HCT116 (cell line): ENCODE measurements around the gene INO80. TPM values are rescaled to one million over a fixed set of nuclear protein-coding genes. Genes with fewer than 3 reads are reported as not detected.

Experiments
- ATAC-seq: fragments of 200-7000 bp; cut with Tn5 transposase; 2 replicates; pipeline ENCODE4 v1.9.1; 2020; ENCODE audit warnings: mild to moderate bottlenecking, moderate library complexity
- BruUV-seq: library from RNA; stranded (reverse); fragments of 400-500 nt; replicated peaks from 2 replicates; lab custom pipeline; 2021; lab: Mats Ljungman, UMichigan
- CTCF ChIA-PET: fragments of 300-600 bp; sonication (Branson Sonifier 250); formaldehyde crosslinking; loops from one replicate; lab custom pipeline; 2021; ENCODE audit warnings: antibody characterized with exemption; lab: Charles Lee
- POLR2A ChIA-PET: fragments of 300-600, 350-600 bp; sonication (Branson Sonifier 250); formaldehyde crosslinking; loops from one replicate; lab custom pipeline; 2021; ENCODE audit warnings: antibody characterized with exemption; lab: Charles Lee
- RAD21 ChIA-PET, 2 experiments: fragments of 300-600 bp; sonication (Branson Sonifier 250); formaldehyde crosslinking; loops; one replicate each; lab custom pipeline; 2023; ENCODE audit warnings: low total read pairs in 2 of 2; ENCODE audit not compliant: uncharacterized antibody in 2 of 2, unreplicated experiment in 2 of 2, low non-redundant PET in 1 of 2; lab: Charles Lee
- DNase-seq: peaks from one replicate; pipeline ENCODE4 v3.0.0-alpha.2; 2010; ENCODE audit warnings: low read depth, low spot score
- H2AFZ ChIP-seq: fragments of 200-600 bp; shearing (Covaris generic), sonication (generic); 2 replicates; pipeline ENCODE4 v1.6.1; 2017; ENCODE audit warnings: low read depth, mixed run types, mixed read lengths, antibody characterized with exemption, low read length; ENCODE audit not compliant: poor library complexity, severe bottlenecking
- H3K27ac ChIP-seq: 2 replicates; pipeline ENCODE4 v1.5.1; 2012; ENCODE audit warnings: low read depth, low read length
- H3K27me3 ChIP-seq: fragments of 200-600 bp; sonication (generic); 2 replicates; pipeline ENCODE4 v1.6.1; 2016; ENCODE audit warnings: mixed run types, low read length, mixed read lengths; ENCODE audit not compliant: insufficient read depth
- H3K36me3 ChIP-seq, 2 experiments: fragments of 200-500 bp in 1 of 2; fragments of 200-600 bp in 1 of 2; sonication (Bioruptor generic) in 1 of 2; sonication (generic) in 1 of 2; 2 replicates each; pipeline versions ENCODE4 v1.5.1 to v1.6.1; 2014 to 2016; ENCODE audit warnings: low read length in 2 of 2, inconsistent platforms in 1 of 2, mixed read lengths in 1 of 2, mixed run types in 1 of 2; ENCODE audit not compliant: insufficient read depth in 2 of 2, control insufficient read depth in 1 of 2
- H3K4me1 ChIP-seq, 2 experiments: fragments of 200-600 bp in 1 of 2; sonication (generic) in 1 of 2; 2 replicates each; pipeline versions ENCODE4 v1.5.1 to v1.6.1; 2012 to 2017; ENCODE audit warnings: low read length in 2 of 2, inconsistent platforms in 1 of 2, mild to moderate bottlenecking in 1 of 2, mixed read lengths in 1 of 2, mixed run types in 1 of 2, moderate library complexity in 1 of 2; ENCODE audit not compliant: insufficient read depth in 2 of 2, control insufficient read depth in 1 of 2
- H3K4me2 ChIP-seq: fragments of 200-600 bp; sonication (generic); 2 replicates; pipeline ENCODE4 v1.6.1; 2017; ENCODE audit warnings: mixed run types, low read length, mixed read lengths
- H3K4me3 ChIP-seq, 2 experiments: fragments of 200-600 bp in 1 of 2; sonication (generic) in 1 of 2; replicated peaks in 1 of 2; 2 replicates each; pipeline ENCODE4 v1.5.1; 2011 to 2016; ENCODE audit warnings: low read length in 2 of 2, control low read depth in 1 of 2, low read depth in 1 of 2, mild to moderate bottlenecking in 1 of 2, mixed read lengths in 1 of 2, mixed run types in 1 of 2
- H3K79me2 ChIP-seq: fragments of 200-600 bp; sonication (generic); 2 replicates; pipeline ENCODE4 v1.6.1; 2017; ENCODE audit warnings: mild to moderate bottlenecking, mixed run types, low read length, moderate library complexity, mixed read lengths; ENCODE audit not compliant: insufficient read depth
- H3K9ac ChIP-seq: fragments of 200-600 bp; sonication (generic); 2 replicates; pipeline ENCODE4 v1.6.1; 2016; ENCODE audit warnings: low read length, mixed read lengths
- H3K9me2 ChIP-seq: fragments of 200-600 bp; sonication (generic), shearing (Covaris generic); 2 replicates; pipeline ENCODE4 v1.6.1; 2017; ENCODE audit warnings: mixed run types, mild to moderate bottlenecking, moderate library complexity; ENCODE audit not compliant: insufficient read depth
- H3K9me3 ChIP-seq, 2 experiments: fragments of 200-500 bp in 1 of 2; fragments of 200-600 bp in 1 of 2; sonication (Bioruptor generic) in 1 of 2; sonication (generic) in 1 of 2; 2 replicates each; pipeline ENCODE4 v1.6.1; 2014 to 2017; ENCODE audit warnings: low read length in 2 of 2, mixed read lengths in 2 of 2, inconsistent platforms in 1 of 2, low read depth in 1 of 2, mild to moderate bottlenecking in 1 of 2, mixed run types in 1 of 2, moderate library complexity in 1 of 2; ENCODE audit not compliant: control insufficient read depth in 1 of 2, insufficient read depth in 1 of 2
- H4K20me1 ChIP-seq: fragments of 200-600 bp; sonication (generic), shearing (Covaris generic); 2 replicates; pipeline ENCODE4 v1.6.1; 2017; ENCODE audit warnings: mixed run types, mild to moderate bottlenecking, moderate library complexity; ENCODE audit not compliant: insufficient read depth
- CBX3 ChIP-seq: IDR thresholded peaks from 2 replicates; pipeline ENCODE4 v1.6.1; 2012; ENCODE audit warnings: low read depth
- CEBPB ChIP-seq: IDR thresholded peaks from 2 replicates; pipeline ENCODE4 v1.6.1; 2012; ENCODE audit warnings: low read depth
- ELF1 ChIP-seq: IDR thresholded peaks from 2 replicates; pipeline ENCODE4 v1.6.1; 2012; ENCODE audit warnings: low read depth, borderline replicate concordance
- EZH2phosphoT487 ChIP-seq: fragments of 200-600 bp; IDR thresholded peaks from 2 replicates; pipeline ENCODE4 v1.6.1; 2018; ENCODE audit warnings: antibody characterized with exemption, borderline replicate concordance
- FOSL1 ChIP-seq: IDR thresholded peaks from 2 replicates; pipeline ENCODE4 v1.6.1; 2012; ENCODE audit warnings: low read depth
- JUND ChIP-seq: IDR thresholded peaks from 2 replicates; pipeline ENCODE4 v1.6.1; 2012
- POLR2A ChIP-seq: IDR thresholded peaks from 2 replicates; pipeline ENCODE4 v1.7.0; 2011; ENCODE audit warnings: borderline replicate concordance; ENCODE audit not compliant: insufficient read depth, insufficient read length; ENCODE audit errors: extremely low read depth
- RAD21 ChIP-seq: IDR thresholded peaks from 2 replicates; pipeline ENCODE4 v1.6.1; 2012; ENCODE audit warnings: low read depth, mild to moderate bottlenecking
- SP1 ChIP-seq: IDR thresholded peaks from 2 replicates; pipeline ENCODE4 v1.6.1; 2012; ENCODE audit warnings: low read depth
- SRF ChIP-seq: IDR thresholded peaks from 2 replicates; pipeline ENCODE4 v1.6.1; 2012; ENCODE audit warnings: low read depth
- TCF7L2 ChIP-seq: IDR thresholded peaks from 2 replicates; pipeline ENCODE4 v1.7.0; 2011; ENCODE audit warnings: borderline replicate concordance, inconsistent platforms; ENCODE audit not compliant: insufficient read depth, insufficient read length; ENCODE audit errors: extremely low read depth
- YY1 ChIP-seq: IDR thresholded peaks from 2 replicates; pipeline ENCODE4 v1.6.1; 2011; ENCODE audit warnings: low read length, low read depth, moderate library complexity, mild to moderate bottlenecking; ENCODE audit not compliant: insufficient replicate concordance; ENCODE audit errors: extremely low read depth
- ZFX ChIP-seq: fragments of 450-650 bp; IDR thresholded peaks from 2 replicates; pipeline ENCODE4 v1.6.1; 2017
- ZNF274 ChIP-seq: fragments of 200-500 bp; sonication (Bioruptor generic); IDR thresholded peaks from 2 replicates; pipeline ENCODE4 v1.6.1; 2014; ENCODE audit warnings: mild to moderate bottlenecking, low read depth, low read length, inconsistent platforms
- intact Hi-C: fragments of 100-400 bp; cut with micrococcal nuclease; formaldehyde crosslinking; loops from 2 replicates; pipeline ENCODE4 v1.10.0; 2022
- total RNA-seq: library from RNA; stranded (reverse); gene quantifications from one replicate; pipeline ENCODE4 v1.2.1, GENCODE V29; 2021; ENCODE audit not compliant: unreplicated experiment
- TF ChIP-seq, protein P1 (sequence below): IDR thresholded peaks from 2 replicates; pipeline ENCODE4 v1.6.1; 2012
- TF ChIP-seq, protein P2 (sequence below): IDR thresholded peaks from 2 replicates; pipeline ENCODE4 v1.6.1; 2011; ENCODE audit warnings: mild to moderate bottlenecking, low read length, moderate library complexity; ENCODE audit not compliant: insufficient replicate concordance; ENCODE audit errors: extremely low read depth
- TF ChIP-seq, protein P3 (sequence below), 3 experiments: fragments of 200-600 bp in 1 of 3; sonication (generic) in 1 of 3; IDR thresholded peaks in 2 of 3; conservative IDR thresholded peaks in 1 of 3; 2 replicates each; pipeline ENCODE4 v1.5.1; 2012 to 2017; ENCODE audit warnings: low read depth in 2 of 3, low read length in 2 of 3, antibody characterized with exemption in 1 of 3, borderline replicate concordance in 1 of 3, control low read depth in 1 of 3, mild to moderate bottlenecking in 1 of 3, mixed read lengths in 1 of 3, mixed run types in 1 of 3, moderate library complexity in 1 of 3; ENCODE audit not compliant: insufficient read depth in 1 of 3
- TF ChIP-seq, protein P4 (sequence below): IDR thresholded peaks from 2 replicates; pipeline ENCODE4 v1.6.1; 2012
- TF ChIP-seq, protein P5 (sequence below): IDR thresholded peaks from 2 replicates; pipeline ENCODE4 v1.6.1; 2012; ENCODE audit warnings: low read depth

The INO80 gene
- total RNA-seq, 1 experiment from 2014 or later: 28.2 TPM

DNA sequence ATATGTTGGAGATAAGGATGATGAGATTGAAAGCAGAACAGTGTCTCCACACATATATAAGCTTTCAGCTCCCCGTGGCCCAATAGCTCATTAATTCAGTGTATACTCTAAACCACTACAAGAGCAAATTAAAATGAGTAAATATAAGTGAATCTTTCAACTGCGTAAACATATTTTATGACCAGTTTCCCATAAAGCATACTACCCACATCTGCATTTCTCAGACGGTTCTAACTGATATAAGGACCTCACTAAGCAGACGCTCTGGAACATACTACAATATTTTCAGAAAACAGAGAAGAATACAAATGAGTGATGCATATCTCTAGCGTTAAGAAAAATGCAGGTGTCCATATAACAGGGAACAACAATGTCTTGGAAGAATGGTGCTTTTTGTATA, 73.2 kb downstream of the INO80 start:
- POLR2A ChIA-PET: no interaction called here
- peaks cover 20 to 40% of the 10 kb centered on the region in 2 experiments for H3K36me3 ChIP-seq

More for the DNA sequence above, 73.2 kb downstream of the INO80 start:
- H3K9me2 ChIP-seq: no peaks in the 10 kb centered on the region
- no peaks in the 10 kb centered on the region for H4K20me1 ChIP-seq
- H3K27me3 ChIP-seq: no peaks in the 10 kb centered on the region
- no TSS peak for BruUV-seq
- H3K9ac ChIP-seq: no peak overlapping the region
- no peak overlapping the region for H2AFZ ChIP-seq
- DNase-seq (no peak), ATAC-seq (no peak)
- H3K4me3 ChIP-seq: no peak overlapping the region
- ChIA-PET CTCF (no interaction called here), RAD21 (no interaction called here)
- TF ChIP-seq CBX3 (no peak), SRF (no peak), RAD21 (no peak), ELF1 (no peak), POLR2A (no peak), EZH2phosphoT487 (no peak), TCF7L2 (no peak), ZFX (no peak), JUND (no peak), ZNF274 (no peak), YY1 (no peak), SP1 (no peak), CEBPB (no peak), FOSL1 (no peak)
- TF ChIP-seq, protein P1, sequence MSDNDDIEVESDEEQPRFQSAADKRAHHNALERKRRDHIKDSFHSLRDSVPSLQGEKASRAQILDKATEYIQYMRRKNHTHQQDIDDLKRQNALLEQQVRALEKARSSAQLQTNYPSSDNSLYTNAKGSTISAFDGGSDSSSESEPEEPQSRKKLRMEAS: no peak
- TF ChIP-seq, protein P2, sequence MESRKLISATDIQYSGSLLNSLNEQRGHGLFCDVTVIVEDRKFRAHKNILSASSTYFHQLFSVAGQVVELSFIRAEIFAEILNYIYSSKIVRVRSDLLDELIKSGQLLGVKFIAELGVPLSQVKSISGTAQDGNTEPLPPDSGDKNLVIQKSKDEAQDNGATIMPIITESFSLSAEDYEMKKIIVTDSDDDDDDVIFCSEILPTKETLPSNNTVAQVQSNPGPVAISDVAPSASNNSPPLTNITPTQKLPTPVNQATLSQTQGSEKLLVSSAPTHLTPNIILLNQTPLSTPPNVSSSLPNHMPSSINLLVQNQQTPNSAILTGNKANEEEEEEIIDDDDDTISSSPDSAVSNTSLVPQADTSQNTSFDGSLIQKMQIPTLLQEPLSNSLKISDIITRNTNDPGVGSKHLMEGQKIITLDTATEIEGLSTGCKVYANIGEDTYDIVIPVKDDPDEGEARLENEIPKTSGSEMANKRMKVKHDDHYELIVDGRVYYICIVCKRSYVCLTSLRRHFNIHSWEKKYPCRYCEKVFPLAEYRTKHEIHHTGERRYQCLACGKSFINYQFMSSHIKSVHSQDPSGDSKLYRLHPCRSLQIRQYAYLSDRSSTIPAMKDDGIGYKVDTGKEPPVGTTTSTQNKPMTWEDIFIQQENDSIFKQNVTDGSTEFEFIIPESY: no peak
- TF ChIP-seq, protein P3, sequence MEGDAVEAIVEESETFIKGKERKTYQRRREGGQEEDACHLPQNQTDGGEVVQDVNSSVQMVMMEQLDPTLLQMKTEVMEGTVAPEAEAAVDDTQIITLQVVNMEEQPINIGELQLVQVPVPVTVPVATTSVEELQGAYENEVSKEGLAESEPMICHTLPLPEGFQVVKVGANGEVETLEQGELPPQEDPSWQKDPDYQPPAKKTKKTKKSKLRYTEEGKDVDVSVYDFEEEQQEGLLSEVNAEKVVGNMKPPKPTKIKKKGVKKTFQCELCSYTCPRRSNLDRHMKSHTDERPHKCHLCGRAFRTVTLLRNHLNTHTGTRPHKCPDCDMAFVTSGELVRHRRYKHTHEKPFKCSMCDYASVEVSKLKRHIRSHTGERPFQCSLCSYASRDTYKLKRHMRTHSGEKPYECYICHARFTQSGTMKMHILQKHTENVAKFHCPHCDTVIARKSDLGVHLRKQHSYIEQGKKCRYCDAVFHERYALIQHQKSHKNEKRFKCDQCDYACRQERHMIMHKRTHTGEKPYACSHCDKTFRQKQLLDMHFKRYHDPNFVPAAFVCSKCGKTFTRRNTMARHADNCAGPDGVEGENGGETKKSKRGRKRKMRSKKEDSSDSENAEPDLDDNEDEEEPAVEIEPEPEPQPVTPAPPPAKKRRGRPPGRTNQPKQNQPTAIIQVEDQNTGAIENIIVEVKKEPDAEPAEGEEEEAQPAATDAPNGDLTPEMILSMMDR (IDR thresholded peaks at IDR 0.05 in 2 of 3, conservative IDR thresholded peaks at IDR 0.05 in 1 of 3; ENCODE audit: borderline replicate concordance in 1 of 3, insufficient read depth in 1 of 3, low read depth in 2 of 3, low read length in 2 of 3): no peak
- TF ChIP-seq, protein P4, sequence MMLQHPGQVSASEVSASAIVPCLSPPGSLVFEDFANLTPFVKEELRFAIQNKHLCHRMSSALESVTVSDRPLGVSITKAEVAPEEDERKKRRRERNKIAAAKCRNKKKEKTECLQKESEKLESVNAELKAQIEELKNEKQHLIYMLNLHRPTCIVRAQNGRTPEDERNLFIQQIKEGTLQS: no peak
- TF ChIP-seq, protein P5, sequence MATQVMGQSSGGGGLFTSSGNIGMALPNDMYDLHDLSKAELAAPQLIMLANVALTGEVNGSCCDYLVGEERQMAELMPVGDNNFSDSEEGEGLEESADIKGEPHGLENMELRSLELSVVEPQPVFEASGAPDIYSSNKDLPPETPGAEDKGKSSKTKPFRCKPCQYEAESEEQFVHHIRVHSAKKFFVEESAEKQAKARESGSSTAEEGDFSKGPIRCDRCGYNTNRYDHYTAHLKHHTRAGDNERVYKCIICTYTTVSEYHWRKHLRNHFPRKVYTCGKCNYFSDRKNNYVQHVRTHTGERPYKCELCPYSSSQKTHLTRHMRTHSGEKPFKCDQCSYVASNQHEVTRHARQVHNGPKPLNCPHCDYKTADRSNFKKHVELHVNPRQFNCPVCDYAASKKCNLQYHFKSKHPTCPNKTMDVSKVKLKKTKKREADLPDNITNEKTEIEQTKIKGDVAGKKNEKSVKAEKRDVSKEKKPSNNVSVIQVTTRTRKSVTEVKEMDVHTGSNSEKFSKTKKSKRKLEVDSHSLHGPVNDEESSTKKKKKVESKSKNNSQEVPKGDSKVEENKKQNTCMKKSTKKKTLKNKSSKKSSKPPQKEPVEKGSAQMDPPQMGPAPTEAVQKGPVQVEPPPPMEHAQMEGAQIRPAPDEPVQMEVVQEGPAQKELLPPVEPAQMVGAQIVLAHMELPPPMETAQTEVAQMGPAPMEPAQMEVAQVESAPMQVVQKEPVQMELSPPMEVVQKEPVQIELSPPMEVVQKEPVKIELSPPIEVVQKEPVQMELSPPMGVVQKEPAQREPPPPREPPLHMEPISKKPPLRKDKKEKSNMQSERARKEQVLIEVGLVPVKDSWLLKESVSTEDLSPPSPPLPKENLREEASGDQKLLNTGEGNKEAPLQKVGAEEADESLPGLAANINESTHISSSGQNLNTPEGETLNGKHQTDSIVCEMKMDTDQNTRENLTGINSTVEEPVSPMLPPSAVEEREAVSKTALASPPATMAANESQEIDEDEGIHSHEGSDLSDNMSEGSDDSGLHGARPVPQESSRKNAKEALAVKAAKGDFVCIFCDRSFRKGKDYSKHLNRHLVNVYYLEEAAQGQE: no peak
- peaks cover 18% of the 10 kb centered on the region; the same call in 1 of the 2 replicates for H3K79me2 ChIP-seq
- no peak overlapping the region for H3K4me2 ChIP-seq
- intact Hi-C loops: no loop called here
- H3K27ac ChIP-seq: no peak overlapping the region
- no peaks in the 10 kb centered on the region for H3K9me3 ChIP-seq
- no peaks in the 10 kb centered on the region for H3K4me1 ChIP-seq
